SKM-1 (cell line): ENCODE data around the gene AGTPBP1.
"Not testable (repeated sequence)": the region's sequence is repeated elsewhere in the genome, so short reads cannot be mapped to it uniquely, and the experiment has no call there.

Experiments
- DNase-seq: peaks from one replicate; lab custom pipeline; 2025; ENCODE audit not compliant: unreplicated experiment; lab: John Stamatoyannopoulos, UW

Gene AGTPBP1

GRCh38 chr9:85741875-85742596 lies at the start of gene AGTPBP1:
Gene AGTPBP1 (minus strand): TSS chr9:85741954. CDS start chr9:85712533, 29,421 bp downstream.
- DNase-seq: peak; percentile 28

GRCh38 chr9:85786116-85786515 lies 44.4 kb upstream of the AGTPBP1 start:
- not testable (repeated sequence) for DNase-seq

GRCh38 chr9:85773844-85774243 lies 32.1 kb upstream of the AGTPBP1 start:
- DNase-seq: not testable (repeated sequence)

- not testable (repeated sequence) for DNase-seq
Observed at GRCh38 chr9:85761802-85762201, 20.0 kb upstream of the AGTPBP1 start.

- DNase-seq: not testable (repeated sequence)
Observed at GRCh38 chr9:85757716-85758115, 16.0 kb upstream of the AGTPBP1 start.

GRCh38 chr9:85756216-85756615 lies 14.5 kb upstream of the AGTPBP1 start:
- DNase-seq: not testable (repeated sequence)

GRCh38 chr9:85746309-85746708 lies 4.6 kb upstream of the AGTPBP1 start:
- DNase-seq: no peak

GRCh38 chr9:85745203-85745602 lies 3.4 kb upstream of the AGTPBP1 start:
- no peak for DNase-seq

GRCh38 chr9:85744480-85744879 lies 2.7 kb upstream of the AGTPBP1 start:
- no peak for DNase-seq

- DNase-seq: no peak
Observed at GRCh38 chr9:85743275-85744128, 1.7 kb upstream of the AGTPBP1 start.

GRCh38 chr9:85742597-85742936 lies 813 bp upstream of the AGTPBP1 start:
- DNase-seq: no peak

GRCh38 chr9:85741095-85741874 lies 469 bp downstream of the AGTPBP1 start:
- no peak for DNase-seq

- DNase-seq: peak; percentile 78
Observed at GRCh38 chr9:85740787-85741094, 1.0 kb downstream of the AGTPBP1 start.

GRCh38 chr9:85738509-85738908 lies 3.2 kb downstream of the AGTPBP1 start:
- DNase-seq: no peak

- no peak for DNase-seq
Observed at GRCh38 chr9:85737671-85738070, 4.1 kb downstream of the AGTPBP1 start.

GRCh38 chr9:85730916-85731630 lies 10.7 kb downstream of the AGTPBP1 start:
- DNase-seq: no peak

- peak; percentile 45 for DNase-seq
Observed at GRCh38 chr9:85729882-85730281, 11.9 kb downstream of the AGTPBP1 start.

GRCh38 chr9:85727500-85727899 lies 14.3 kb downstream of the AGTPBP1 start:
- no peak for DNase-seq

- DNase-seq: no peak
Observed at GRCh38 chr9:85726737-85727136, 15.0 kb downstream of the AGTPBP1 start.

- no peak for DNase-seq
Observed at GRCh38 chr9:85723215-85723614, 18.5 kb downstream of the AGTPBP1 start.

GRCh38 chr9:85719411-85719810 lies 22.3 kb downstream of the AGTPBP1 start:
- not testable (repeated sequence) for DNase-seq
